Endothelial cell of umbilical vein (primary cell): ENCODE results near the gene DPF1.

ENCODE experiments used
- EZH2 ChIP-seq: IDR thresholded peaks from 2 replicates; pipeline ENCODE4 v1.6.1; 2012; ENCODE audit warnings: borderline replicate concordance, low read depth, mild to moderate bottlenecking, moderate library complexity, low read length, inconsistent platforms; ENCODE audit not compliant: severe bottlenecking
- FOS ChIP-seq: IDR thresholded peaks from 2 replicates; pipeline ENCODE4 v1.6.1; 2011; ENCODE audit warnings: mild to moderate bottlenecking, low read length, moderate library complexity, borderline replicate concordance; ENCODE audit not compliant: insufficient read depth
- GATA2 ChIP-seq: IDR thresholded peaks from 2 replicates; pipeline ENCODE4 v1.7.0; 2011; ENCODE audit warnings: low read depth, mild to moderate bottlenecking, moderate library complexity, mixed read lengths, low read length; ENCODE audit not compliant: insufficient read length, insufficient read depth
- JUN ChIP-seq: IDR thresholded peaks from 2 replicates; pipeline ENCODE4 v1.6.1; 2011; ENCODE audit warnings: borderline replicate concordance, low read depth; ENCODE audit not compliant: insufficient read length, insufficient read depth
- MYC ChIP-seq: IDR thresholded peaks from one replicate; pipeline ENCODE4 v1.6.1; 2011; ENCODE audit warnings: mild to moderate bottlenecking, low read depth, low read length
- POLR2A ChIP-seq: IDR thresholded peaks from 2 replicates; pipeline ENCODE4 v1.6.1; 2012; ENCODE audit warnings: low read depth, mild to moderate bottlenecking, control low read depth, low read length
- POLR2AphosphoS5 ChIP-seq: IDR thresholded peaks from 2 replicates; pipeline ENCODE4 v1.6.1; 2012; ENCODE audit warnings: low read depth, mild to moderate bottlenecking, control low read depth, low read length, moderate library complexity; ENCODE audit not compliant: insufficient read depth
- TF ChIP-seq, protein P1 (sequence below), 2 donors: IDR thresholded peaks; 1 replicate in 1 of 2; 2 replicates in 1 of 2; pipeline ENCODE4 v1.5.1; 2011; ENCODE audit warnings: low read length in 2 of 2, mild to moderate bottlenecking in 2 of 2, moderate library complexity in 2 of 2, control low read depth in 1 of 2, inconsistent platforms in 1 of 2, low read depth in 1 of 2; ENCODE audit not compliant: insufficient read depth in 1 of 2; ENCODE audit errors: extremely low read depth in 1 of 2

DNA sequence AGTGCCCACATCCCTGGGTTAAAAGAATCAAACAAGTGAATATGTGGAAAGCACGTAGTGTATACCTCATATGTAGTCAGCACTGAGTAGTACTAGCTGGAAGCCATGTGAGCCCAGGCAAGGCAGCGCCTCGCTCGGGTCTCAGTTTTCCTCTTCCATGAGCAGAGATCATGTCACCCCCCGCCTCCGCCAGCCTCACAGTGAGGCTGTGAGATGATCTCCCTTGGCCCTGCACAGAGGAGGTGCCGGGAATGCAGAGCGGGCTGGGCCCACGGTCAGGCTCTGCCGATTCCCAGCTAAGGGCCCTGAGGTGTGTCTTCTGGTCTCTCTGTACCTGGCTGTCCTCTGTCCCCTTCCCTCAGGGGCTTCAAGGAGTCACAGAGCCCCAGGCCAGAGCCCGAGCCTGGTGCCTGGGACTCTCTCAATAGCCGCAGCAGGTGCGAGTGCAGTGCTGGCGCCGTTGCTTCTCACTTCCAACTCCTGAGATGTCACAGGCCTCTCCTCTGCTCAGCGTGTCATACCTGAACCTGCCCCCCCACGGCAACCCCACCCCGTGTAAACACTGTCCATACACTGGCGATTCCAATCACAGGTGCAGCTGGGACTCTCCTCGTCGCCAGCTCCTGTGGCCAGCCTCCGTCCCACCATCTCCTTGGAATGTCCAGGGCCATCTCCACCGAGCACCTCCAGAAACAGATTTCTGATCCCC, 26.9 kb downstream of the DPF1 start:
- TF ChIP-seq, protein P1, sequence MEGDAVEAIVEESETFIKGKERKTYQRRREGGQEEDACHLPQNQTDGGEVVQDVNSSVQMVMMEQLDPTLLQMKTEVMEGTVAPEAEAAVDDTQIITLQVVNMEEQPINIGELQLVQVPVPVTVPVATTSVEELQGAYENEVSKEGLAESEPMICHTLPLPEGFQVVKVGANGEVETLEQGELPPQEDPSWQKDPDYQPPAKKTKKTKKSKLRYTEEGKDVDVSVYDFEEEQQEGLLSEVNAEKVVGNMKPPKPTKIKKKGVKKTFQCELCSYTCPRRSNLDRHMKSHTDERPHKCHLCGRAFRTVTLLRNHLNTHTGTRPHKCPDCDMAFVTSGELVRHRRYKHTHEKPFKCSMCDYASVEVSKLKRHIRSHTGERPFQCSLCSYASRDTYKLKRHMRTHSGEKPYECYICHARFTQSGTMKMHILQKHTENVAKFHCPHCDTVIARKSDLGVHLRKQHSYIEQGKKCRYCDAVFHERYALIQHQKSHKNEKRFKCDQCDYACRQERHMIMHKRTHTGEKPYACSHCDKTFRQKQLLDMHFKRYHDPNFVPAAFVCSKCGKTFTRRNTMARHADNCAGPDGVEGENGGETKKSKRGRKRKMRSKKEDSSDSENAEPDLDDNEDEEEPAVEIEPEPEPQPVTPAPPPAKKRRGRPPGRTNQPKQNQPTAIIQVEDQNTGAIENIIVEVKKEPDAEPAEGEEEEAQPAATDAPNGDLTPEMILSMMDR (IDR thresholded peaks at IDR 0.05; ENCODE audit: extremely low read depth in 1 of 2, insufficient read depth in 1 of 2, low read depth in 1 of 2, low read length in 2 of 2), result no peak
- TF ChIP-seq EZH2 (no peak), POLR2AphosphoS5 (no peak), GATA2 (no peak), POLR2A (no peak), FOS (no peak), JUN (no peak), MYC (no peak)
